ENCODE measurements around the gene C1QTNF12.
A peak's percentile ranks its signal among the peaks of the same experiment; 100 is the strongest.

C1QTNF12 gene

DNA sequence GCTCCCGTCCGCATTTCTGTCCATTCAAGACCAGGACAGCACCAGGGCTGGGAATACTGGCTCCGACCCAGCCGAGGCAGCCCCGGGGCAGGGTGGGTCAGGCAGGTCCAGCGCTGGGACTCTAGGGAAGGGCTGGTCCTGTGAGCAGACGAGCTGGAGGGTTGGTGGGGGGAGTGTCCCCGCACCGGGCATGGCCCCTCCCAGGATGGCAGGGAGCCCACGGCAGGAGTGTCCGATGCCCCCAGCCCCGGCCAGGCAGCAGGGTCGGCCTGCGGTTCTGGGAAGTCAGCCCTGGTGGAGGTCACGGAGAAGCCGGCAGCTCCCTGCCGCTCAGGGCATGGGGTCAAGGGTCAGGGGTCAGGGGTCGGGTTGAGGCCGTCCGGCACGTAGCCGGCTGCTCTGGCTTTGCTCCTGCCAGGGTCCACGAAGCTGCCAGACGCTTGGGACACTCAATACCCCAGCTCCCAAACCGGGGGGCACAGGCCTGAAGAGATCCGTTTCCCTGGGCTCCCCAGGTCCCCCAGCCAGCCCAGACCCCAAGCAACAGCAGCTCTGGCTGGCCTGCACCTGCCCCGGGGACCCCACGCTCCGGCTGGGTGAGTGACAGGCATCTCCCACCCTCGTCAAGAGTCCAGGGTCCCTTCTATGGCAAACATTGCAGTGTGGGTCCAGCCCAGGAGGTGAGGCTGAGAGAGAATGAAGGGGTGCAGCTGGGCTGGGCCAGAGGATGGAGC, 6.7 kb downstream of the C1QTNF12 start:
- no peak for DNase-seq

DNA sequence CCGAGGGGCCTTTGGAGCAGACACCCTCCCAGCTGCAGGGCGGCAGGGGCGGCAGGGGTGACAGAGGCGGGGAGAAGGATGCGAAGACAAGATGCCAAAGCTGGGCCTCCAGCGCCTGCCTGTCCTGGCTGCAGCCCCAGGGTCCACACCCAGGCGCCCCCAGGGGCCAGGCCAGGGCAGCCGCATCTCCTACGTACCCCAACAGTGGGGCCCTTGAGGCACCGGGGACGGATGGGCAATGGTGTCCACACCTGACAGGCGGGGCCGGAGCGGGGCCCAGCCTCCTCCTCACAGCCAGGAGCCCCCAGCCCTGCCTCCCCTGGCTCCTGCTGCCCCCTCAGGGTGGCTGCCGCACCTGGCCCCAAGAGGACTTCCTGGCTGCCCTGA, 7.3 kb downstream of the C1QTNF12 start:
- no peak for DNase-seq

DNA sequence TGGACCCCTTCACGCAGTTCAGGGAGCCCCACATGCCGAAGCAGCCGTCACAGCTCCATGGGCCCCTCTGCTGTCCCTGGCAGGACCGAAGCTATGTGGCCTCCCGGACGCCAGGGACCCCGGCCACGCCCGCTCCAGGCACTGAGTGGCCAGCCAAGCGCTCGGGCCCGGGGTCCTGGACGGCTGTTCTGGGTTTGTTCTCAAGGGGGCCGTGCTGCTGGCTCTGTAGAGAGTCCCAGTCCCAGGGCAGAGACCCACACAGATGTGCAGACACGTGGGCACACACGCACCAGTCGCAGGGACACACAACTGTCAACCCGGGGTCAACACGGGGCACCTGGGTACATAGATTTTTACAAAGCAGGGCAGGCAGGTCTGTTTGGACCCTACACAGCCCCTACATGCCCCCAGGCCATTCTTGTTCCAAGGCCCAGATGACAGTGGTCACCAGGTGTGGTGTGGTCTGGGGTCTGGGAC, 7.8 kb downstream of the C1QTNF12 start:
- no peak for DNase-seq

DNA sequence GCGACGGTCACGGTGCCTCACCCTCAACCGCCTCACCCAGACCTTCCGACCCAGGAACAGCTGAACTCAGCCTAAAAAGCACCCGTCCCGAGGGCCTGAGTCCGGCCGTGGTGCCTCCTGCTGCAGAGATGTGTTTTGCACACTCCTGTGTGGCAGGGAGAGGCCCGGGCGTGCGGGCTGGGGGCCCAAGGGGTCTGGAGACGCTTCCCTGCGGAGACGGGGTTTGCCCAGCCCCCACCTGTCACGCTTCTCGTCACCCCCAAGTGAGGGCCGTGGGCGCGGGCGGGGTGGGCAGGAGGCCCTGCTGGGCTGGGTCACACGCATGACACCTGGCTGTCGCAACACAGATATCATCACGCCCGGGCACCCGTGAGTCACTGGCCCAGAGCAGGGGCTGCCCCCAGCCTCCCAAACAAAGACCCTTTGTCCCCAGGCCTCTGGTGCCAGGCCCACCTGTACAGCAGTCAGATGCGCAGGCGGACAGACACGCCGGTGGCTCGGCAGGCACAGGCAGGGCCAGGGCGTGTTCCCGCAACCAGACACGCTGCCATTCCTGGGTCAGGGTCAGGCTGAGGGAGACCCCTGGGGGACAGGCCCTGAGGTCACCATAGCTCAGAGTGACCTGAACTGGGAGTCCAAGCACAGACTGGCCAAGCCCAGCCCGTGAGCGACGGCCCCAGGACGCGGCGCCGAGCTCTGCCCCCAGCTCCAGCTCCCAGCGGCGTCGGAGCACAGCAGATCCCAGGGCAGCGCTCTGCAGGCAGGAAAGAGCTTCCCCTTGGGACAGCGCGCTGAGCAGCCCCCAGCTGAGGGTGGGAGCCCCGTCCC, 8.4 kb downstream of the C1QTNF12 start:
- no peak for DNase-seq

DNA sequence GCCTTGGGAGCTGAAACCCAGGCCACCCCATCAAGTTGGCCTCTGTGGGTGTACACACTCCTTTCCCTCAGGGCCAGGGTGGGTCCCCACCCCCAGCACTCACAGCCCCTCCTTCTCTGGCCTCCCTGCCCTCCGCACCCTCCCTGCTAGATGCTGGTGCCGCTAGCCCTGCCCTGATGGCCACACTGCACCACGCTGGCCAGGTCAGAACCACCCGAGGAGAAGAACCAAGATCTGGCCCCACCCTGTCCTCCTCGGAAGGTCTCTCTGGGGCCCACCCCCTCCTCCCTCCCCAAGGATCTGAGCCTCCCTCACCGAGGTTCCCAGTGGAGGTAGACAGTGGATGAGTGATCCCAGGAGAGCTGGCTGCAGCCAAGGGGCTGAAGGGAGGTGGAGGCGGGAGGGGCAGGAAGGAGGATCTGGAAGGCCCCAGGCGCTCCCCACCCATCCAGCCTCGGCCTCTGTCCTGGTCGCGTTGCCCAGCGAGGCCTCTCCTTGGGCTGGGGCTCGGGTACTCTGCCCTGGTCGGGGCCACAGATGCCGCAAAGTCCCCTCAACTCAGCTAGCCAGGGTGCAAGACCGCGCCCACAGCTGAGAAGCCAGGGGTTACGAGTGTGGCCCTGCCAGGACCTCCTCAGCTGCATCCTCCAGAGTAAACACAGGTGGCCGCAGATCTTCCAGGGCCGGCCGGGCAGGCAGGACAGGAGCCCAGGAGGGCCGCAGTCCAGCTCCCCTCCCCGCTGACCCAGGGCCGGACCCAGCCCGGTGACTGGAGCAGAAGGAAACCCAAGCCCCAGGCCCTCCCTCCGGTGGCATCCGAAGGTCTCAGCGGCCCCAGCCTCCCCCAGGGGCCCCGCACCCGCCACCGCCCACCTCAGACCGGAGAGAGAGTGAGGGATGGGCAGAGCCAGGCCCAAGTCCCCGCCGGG, 9.3 kb downstream of the C1QTNF12 start:
- peak; percentile 8 for DNase-seq

DNA sequence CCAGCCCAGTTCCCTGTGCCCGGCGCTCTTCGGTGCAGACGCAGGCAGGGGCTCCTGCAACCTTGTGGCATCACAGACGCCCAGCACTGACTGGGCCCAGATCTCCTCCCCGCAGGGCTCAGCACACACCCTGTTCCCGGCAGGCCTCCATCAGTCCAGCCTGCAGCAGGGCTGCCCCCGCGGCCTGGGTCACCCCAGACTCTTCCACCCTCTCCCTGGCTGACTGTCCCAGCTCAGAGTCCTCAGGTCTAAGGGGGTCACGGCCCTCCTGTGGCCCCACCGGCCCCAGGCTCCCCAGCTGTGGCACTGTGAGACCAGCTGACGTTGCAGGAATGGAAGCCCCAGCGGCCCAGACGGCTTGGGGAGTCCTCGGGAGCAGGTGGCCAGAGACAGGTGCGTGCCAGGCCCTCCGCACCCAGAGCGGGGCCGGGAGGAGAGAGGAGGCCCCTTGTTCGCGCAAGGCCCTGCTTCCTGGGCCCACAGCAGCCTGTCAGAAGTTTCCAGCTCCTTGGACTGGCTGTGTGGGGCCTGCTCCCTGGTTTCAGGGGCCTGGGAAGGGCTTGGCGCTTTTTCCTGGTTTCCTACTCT, 10.3 kb downstream of the C1QTNF12 start:
- no peak for DNase-seq

DNA sequence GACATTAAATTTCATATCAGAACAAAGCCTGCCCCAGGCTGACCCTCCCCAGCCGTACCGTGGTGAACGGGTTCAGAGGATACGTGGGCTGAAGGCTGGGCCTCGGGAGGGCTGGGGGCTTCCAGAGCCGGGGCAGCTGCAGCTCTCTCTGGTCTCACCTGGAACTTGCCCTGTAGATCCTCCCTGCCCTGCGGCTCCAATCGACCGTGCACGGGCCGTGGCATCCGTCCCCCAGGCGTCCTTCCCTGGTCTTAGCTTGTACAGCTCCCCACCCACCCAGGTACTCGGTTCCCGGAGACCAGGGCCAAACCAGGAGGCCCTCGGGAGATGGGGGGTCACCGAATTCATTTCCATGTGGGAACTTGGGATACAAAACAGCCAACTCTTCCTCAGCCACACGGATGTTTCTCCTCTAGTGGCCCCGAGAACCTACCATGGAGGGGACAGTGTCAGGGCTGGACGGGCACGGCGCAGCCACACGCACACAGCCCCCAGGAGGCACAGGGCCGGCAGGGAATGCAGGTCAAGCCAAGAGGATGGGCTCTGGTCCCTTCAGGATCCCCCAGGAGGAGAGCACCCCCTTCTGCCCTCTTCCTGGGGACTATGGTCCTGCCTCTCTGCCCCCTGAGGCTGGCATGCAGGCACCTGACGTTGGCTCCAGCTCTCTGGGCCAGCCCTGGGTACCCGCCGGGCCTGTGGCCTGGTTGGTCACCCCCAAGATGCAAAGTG, 11.3 kb downstream of the C1QTNF12 start:
- DNase-seq: no peak

DNA sequence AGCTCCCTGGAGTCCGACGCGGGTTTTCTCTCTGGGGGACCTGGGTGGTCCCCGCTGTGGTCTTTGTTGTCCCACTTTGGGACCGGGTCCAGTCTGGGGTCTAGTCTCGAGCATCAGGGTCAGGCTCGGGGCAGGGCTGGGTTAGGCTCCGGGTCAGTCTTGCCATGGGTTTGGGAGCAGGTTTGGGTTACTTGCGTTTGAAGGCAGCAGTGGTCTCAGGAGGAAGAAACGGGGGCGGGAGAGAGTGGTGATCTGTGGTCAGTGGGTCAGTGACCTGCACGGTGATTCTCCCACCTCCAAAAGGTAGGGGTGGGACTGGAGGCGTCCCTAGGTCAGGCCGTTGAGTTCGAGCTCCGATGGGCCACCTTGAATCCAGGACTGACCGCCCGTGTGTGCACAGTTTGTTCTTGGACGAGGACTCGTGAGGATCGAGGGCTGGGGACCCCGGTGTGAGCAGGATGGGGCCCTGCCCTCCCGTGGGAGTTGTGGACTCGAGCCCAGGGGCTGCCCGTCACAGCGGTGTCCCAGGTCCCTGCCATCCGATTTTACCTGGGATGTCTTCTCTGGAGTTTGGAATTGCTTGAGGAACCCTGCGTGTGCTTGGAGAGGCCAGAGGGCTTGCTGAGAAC, 12.2 kb downstream of the C1QTNF12 start:
- DNase-seq: no peak

DNA sequence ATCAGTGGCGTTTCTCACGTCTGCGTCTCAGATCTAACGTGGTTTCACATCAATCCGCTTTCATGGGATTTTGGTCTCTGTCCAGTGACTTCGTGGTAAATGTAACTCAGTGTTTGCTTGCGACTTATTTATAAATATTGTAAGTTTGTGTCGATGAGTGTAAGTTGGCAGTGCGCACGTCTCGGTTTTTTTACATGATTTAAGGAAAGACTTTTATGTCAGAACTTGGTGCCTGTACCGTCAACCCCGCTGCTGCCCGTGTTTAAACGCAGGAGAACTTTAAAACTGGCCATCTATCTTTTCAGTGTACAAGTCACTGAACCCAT, 13.0 kb downstream of the C1QTNF12 start:
- DNase-seq: no peak

DNA sequence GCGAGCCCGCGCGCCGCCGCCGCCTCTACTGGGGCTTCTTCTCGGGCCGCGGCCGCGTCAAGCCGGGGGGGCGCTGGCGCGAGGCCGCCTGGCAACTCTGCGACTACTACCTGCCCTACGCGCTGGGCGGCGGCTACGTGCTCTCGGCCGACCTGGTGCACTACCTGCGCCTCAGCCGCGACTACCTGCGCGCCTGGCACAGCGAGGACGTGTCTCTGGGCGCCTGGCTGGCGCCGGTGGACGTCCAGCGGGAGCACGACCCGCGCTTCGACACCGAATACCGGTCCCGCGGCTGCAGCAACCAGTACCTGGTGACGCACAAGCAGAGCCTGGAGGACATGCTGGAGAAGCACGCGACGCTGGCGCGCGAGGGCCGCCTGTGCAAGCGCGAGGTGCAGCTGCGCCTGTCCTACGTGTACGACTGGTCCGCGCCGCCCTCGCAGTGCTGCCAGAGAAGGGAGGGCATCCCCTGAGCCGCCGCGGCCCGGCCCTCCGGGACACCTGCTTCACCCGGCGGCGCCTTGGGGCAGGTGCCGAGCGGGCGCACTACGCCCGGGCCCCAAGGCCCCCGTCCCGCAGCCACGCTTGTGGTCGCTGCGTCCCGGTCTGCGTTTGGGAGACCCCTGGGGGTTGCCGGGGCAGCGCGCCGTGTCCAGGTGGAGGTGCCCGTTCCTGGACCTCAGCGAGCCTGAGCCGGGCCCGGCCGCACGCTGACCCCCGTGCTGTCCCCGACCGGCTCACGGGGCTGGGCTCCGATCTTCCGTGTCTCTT, 13.5 kb downstream of the C1QTNF12 start:
- no peak for DNase-seq

DNA sequence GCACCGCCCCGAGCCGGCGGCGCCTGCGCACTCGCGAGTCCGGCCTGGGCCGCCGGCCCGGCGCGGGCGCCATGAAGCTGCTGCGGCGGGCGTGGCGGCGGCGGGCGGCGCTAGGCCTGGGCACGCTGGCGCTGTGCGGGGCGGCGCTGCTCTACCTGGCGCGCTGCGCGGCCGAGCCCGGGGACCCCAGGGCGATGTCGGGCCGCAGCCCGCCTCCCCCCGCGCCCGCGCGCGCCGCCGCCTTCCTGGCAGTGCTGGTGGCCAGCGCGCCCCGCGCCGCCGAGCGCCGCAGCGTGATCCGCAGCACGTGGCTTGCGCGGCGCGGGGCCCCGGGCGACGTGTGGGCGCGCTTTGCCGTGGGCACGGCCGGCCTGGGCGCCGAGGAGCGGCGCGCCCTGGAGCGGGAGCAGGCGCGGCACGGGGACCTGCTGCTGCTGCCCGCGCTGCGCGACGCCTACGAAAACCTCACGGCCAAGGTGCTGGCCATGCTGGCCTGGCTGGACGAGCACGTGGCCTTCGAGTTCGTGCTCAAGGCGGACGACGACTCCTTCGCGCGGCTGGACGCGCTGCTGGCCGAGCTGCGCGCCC, 14.2 kb downstream of the C1QTNF12 start, which contains the start of gene B3GALT6:
B3GALT6 (plus strand) TSS at position 30 of the 588 bp plus-strand sequence; CDS start at position 72, 42 bp downstream.
- DNase-seq: no peak

DNA sequence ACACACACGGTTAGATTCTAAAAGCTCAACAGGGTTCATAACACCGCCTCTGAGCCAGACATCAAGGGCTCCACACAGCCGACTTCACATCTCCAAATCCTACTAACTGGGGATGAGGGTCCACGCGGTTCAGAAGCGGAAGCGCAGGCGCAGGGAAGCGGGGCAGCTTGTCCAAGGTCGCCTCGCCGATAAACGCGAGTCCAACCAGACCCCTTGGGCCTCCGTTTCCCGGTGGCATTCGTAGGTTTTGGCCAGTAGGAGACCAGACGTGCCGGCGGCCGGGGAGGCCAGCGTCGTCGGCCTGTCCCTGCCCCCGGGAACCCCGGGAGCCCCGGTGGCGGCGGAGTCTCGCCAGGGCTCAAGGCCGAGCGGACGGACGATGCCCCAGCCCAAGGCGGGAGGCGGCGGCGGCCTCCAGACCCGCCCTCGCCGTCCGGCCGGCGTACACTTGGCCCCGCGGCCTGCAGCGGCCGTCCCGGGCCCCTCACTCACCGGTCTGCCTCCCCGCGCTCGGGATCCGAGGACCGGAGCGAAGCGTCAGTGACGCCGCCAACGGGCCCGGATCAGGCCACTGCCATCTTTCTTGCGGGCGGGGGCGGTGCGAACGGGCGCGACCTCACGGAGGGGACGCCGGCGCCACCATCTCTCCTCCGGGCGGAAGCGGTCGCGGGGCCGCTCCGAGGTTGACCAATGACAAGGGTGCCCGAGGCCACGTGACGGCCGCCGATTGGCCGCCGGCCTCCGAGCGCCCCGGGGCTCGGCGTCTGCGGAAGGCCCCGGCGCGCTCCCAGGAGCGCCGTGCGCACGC, 14.9 kb downstream of the C1QTNF12 start, which contains the start of gene SDF4:
SDF4 (minus strand) TSS at position 602 of the 808 bp plus-strand sequence. CDS start 3,229 bp downstream, outside the sequence.
- peak; percentile 91 for DNase-seq

DNA sequence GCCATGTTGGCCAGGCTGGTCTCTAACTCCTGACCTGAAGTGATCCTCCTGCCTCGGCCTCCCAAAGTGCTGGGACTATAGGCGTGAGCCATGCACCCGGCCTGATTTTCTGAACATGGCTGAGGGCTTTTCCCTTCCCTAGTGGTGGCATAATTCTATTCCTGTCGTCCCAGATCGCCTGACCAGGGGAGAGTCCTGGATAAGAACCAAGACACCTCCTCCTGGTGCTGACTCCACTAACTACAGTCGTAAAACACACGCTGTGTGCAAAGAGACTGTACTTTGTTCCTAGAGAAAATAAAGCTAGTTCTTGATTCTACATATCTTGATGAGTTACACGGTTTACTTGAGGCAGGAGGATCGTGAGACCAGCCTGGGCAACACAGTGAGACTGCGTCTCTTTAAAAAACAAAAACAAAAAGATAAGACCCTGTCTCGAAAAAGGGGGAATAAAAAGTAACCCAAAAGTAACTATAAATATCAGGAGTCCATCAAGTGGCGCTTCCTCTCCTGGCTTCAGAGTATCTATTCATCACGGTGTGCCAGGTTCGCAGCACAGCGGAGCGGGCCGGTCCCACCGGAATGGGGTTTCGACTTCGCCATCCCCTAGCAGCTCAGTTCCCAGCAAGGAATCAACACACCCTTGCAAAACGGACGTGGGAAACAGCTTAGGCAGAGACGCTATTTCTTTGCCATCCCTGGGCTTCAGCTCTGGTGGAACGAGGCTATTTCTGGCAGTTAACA, 15.7 kb downstream of the C1QTNF12 start:
- DNase-seq: peak; percentile 39

DNA sequence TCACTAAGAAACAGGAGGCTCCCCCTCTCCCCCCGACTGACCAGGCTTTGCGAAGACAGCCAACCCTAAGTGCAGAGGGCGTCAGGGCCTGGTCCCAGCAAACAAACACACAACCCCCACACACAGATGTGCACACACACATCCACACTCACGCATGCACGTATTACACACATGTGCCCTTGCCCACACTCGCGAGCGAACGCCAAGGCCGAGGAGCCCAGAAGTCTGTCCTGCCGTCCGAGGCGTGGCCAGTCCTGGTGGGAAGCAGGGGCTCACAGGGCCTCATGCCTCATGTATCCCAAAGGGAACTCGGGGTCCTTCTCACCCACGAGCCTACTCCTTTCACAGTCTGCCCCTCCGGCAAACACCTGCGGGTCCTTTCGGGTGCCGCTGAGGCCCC, 16.8 kb downstream of the C1QTNF12 start:
- DNase-seq: no peak

DNA sequence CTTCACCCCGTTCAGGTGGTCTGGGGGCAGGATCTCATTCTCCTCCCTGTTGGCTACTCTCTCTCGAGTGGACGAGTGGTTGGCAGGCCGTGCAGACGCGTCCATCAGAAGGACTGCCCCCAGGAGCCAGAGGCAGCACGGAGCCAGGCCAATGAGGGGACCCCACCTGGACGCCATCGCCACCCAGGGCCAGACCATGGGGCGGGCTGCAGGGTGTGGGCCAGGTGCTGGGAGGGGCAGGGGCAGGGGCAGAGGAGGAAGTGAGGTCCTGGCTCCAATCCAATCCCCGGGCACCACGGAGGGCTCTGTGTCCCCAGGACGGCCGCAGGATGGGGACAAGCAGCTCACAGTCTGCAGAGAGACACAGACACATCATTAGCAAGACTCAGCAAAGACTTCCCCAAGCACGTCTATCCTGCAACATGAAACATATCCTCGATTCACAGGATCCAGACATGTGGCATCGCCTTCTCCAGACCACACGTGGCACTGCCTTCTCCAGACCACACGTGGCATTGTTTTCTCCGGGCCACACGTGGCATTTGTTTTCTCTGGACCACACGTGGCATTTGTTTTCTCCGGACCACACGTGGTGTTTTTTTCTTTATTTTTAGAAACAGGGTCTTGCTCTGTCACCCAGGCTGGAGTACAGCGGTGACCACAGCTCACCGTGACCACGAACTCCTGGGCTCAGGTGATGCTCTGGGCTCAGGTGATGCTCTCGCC, 17.8 kb downstream of the C1QTNF12 start:
- DNase-seq: no peak

DNA sequence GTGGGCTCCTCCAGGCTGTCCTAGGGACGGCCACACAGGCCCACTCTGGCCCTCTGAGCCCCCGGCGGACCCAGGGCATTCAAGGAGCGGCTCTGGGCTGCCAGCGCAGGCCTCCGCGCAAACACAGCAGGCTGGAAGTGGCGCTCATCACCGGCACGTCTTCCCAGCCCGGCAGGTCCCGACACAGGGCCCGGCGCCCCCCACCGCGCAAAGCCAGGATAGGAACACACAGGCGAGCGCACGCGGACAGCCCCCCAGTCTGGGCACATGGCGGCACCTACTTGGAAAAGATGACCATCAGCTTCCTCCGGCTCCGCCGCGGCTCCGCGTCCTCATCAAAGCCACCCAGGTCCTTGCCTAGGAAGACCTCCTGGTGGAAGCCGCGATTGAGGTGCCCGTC, 18.3 kb downstream of the C1QTNF12 start:
- DNase-seq: no peak

DNA sequence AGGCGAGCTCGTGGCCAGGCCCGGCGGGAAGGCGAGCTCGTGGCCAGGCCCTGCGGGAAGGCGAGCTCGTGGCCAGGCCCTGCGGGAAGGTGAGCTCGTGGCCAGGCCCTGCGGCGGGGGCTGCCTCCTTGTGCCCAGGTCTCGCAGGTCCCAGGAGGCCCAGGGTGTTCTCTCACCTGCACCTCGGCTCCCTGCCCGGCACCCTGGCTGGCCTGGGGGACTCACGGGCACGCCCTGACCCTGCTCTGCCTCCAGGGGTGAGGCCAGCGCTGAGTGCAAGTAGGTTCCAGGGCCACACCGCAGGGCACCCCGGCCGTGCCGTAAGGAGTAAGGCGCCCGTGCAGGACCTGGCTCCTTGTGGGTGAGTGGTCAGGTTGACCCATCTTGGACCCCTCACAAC, 19.1 kb downstream of the C1QTNF12 start:
- no peak for DNase-seq
